PC-9 (cell line): Measurements from ENCODE around the gene OR4D9.

Experiments used
- EZH2 ChIP-seq: fragments of 200-600 bp; sonication (generic); IDR thresholded peaks from 2 replicates; pipeline ENCODE4 v1.8.0; 2017; ENCODE audit warnings: antibody characterized with exemption, low read depth
- TF ChIP-seq, protein P1 (sequence below): fragments of 200-600 bp; sonication (generic); conservative IDR thresholded peaks from 2 replicates; pipeline ENCODE4 v1.6.1; 2017; ENCODE audit warnings: mixed run types, antibody characterized with exemption, mild to moderate bottlenecking, moderate library complexity

GRCh38 chr11:59532620-59533019 lies 21.3 kb downstream of the OR4D9 start:
- TF ChIP-seq, protein P1, sequence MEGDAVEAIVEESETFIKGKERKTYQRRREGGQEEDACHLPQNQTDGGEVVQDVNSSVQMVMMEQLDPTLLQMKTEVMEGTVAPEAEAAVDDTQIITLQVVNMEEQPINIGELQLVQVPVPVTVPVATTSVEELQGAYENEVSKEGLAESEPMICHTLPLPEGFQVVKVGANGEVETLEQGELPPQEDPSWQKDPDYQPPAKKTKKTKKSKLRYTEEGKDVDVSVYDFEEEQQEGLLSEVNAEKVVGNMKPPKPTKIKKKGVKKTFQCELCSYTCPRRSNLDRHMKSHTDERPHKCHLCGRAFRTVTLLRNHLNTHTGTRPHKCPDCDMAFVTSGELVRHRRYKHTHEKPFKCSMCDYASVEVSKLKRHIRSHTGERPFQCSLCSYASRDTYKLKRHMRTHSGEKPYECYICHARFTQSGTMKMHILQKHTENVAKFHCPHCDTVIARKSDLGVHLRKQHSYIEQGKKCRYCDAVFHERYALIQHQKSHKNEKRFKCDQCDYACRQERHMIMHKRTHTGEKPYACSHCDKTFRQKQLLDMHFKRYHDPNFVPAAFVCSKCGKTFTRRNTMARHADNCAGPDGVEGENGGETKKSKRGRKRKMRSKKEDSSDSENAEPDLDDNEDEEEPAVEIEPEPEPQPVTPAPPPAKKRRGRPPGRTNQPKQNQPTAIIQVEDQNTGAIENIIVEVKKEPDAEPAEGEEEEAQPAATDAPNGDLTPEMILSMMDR, result no peak
- no peak for TF ChIP-seq EZH2
